ENCODE results near the gene GYS1.
"Not testable (repeated sequence)": the region's sequence is repeated elsewhere in the genome, so short reads cannot be mapped to it uniquely, and the experiment has no call there.

DNA sequence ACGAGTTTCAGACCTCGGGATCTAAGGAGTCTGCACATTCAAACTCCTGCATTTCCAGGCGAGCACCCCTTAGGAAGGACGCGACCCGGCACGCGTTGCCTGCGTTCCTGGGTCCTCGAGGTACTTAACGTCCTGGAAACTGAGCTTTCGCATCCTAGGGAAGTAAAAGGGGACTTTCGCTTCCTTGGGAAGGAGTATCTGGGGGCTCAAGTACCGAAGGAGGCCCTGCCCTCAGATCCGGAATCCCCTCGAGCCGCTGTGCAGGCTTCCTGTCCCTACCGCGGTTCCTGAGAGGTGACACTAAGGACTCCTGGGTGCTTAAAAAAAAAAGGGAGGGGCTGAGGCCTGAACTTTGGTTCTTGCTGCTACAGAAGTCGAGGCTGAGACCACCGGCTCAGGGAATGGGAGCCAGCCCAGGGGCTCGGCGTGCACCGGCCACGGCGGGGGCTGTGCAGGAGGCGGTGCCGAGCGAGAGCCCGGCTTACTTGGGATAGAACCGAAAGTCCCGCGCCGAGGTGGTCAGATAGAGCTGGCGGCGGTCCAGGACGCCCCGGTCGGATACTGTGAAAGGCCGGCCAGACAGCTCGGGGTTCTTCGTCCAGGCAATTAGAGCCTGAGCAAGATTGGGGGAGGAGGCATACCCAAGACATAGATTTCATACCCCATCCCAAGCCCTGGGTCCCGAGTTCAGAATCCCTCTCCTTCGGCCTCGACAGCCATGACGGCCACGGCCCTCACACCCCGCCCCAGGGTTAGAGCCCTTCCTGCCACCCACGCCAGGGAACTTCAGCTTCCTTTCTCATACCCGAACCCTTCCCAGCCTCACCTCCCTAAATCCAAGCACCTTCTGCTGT, 25.5 kb upstream of the GYS1 start:
- TF ChIP-seq, protein P1, sequence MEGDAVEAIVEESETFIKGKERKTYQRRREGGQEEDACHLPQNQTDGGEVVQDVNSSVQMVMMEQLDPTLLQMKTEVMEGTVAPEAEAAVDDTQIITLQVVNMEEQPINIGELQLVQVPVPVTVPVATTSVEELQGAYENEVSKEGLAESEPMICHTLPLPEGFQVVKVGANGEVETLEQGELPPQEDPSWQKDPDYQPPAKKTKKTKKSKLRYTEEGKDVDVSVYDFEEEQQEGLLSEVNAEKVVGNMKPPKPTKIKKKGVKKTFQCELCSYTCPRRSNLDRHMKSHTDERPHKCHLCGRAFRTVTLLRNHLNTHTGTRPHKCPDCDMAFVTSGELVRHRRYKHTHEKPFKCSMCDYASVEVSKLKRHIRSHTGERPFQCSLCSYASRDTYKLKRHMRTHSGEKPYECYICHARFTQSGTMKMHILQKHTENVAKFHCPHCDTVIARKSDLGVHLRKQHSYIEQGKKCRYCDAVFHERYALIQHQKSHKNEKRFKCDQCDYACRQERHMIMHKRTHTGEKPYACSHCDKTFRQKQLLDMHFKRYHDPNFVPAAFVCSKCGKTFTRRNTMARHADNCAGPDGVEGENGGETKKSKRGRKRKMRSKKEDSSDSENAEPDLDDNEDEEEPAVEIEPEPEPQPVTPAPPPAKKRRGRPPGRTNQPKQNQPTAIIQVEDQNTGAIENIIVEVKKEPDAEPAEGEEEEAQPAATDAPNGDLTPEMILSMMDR (IDR thresholded peaks at IDR 0.05) = not testable (repeated sequence)
- not testable (repeated sequence) for TF ChIP-seq POLR2A (IDR thresholded peaks at IDR 0.05)

All from suprapubic skin (tissue), 3 donors.